Osteoblast (primary cell): ENCODE data around the gene AP4S1. TPM values are rescaled to one million over a fixed set of nuclear protein-coding genes. Genes with fewer than 3 reads are reported as not detected.
"Not testable (repeated sequence)": the region's sequence is repeated elsewhere in the genome, so short reads cannot be mapped to it uniquely, and the experiment has no call there.

Source experiments
- DNase-seq: peaks from one replicate; pipeline ENCODE4 v3.0.0; 2011; ENCODE audit warnings: low spot score, mixed read lengths; ENCODE audit not compliant: insufficient read length; ENCODE audit errors: missing footprints
- H2AFZ ChIP-seq: 2 replicates; pipeline ENCODE4 v1.6.0; 2011; ENCODE audit warnings: mild to moderate bottlenecking, low read length
- H3K27ac ChIP-seq: 2 replicates; pipeline ENCODE4 v1.5.1; 2011; ENCODE audit warnings: mild to moderate bottlenecking, low read depth, low read length, moderate library complexity
- H3K27me3 ChIP-seq: 2 replicates; pipeline ENCODE4 v1.6.0; 2012; ENCODE audit warnings: mild to moderate bottlenecking, control low read depth, inconsistent platforms, low read length, moderate library complexity; ENCODE audit not compliant: insufficient read depth
- H3K36me3 ChIP-seq: 2 replicates; pipeline ENCODE4 v1.5.1; 2011; ENCODE audit warnings: mild to moderate bottlenecking, low read length, control low read depth, moderate library complexity; ENCODE audit not compliant: insufficient read depth
- H3K4me1 ChIP-seq: 2 replicates; pipeline ENCODE4 v1.5.1; 2011; ENCODE audit warnings: mild to moderate bottlenecking, low read length, control low read depth, moderate library complexity; ENCODE audit not compliant: insufficient read depth
- H3K4me2 ChIP-seq: 2 replicates; pipeline ENCODE4 v1.6.0; 2011; ENCODE audit warnings: mild to moderate bottlenecking, low read length; ENCODE audit not compliant: insufficient read depth
- H3K4me3 ChIP-seq: fragments of 200-600 bp; sonication (generic); 3 replicates; pipeline ENCODE4 v1.5.1; 2012; ENCODE audit warnings: mild to moderate bottlenecking, low read length, inconsistent platforms; ENCODE audit not compliant: insufficient read depth
- H3K79me2 ChIP-seq: 2 replicates; pipeline ENCODE4 v1.6.0; 2012; ENCODE audit warnings: mild to moderate bottlenecking, low read length, control low read depth, inconsistent platforms; ENCODE audit not compliant: insufficient read depth
- H3K9me3 ChIP-seq: 2 replicates; pipeline ENCODE4 v1.5.1; 2011; ENCODE audit warnings: low read depth, low read length, control low read depth
- H4K20me1 ChIP-seq: 2 replicates; pipeline ENCODE4 v1.6.0; 2012; ENCODE audit warnings: mild to moderate bottlenecking, low read length, control low read depth; ENCODE audit not compliant: insufficient read depth
- CTCF ChIP-seq: IDR thresholded peaks from 2 replicates; pipeline ENCODE4 v1.5.1; 2011; ENCODE audit warnings: mild to moderate bottlenecking, low read depth, low read length, moderate library complexity; ENCODE audit errors: extremely low read depth
- total RNA-seq: library from RNA; depleted of rRNA; stranded (reverse); fragments of >200 nt; gene quantifications from 2 replicates; pipeline ENCODE4 v1.2.3, GENCODE V29; 2012

The AP4S1 gene, protein sequence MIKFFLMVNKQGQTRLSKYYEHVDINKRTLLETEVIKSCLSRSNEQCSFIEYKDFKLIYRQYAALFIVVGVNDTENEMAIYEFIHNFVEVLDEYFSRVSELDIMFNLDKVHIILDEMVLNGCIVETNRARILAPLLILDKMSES
- 5.4 and 7.4 TPM in 2 replicates for total RNA-seq

- peaks cover 30% of the 10 kb centered on the region for H4K20me1 ChIP-seq
Observed at GRCh38 chr14:31025367-31026076, at the start of gene AP4S1. Gene AP4S1 (plus strand): TSS chr14:31025649. CDS start chr14:31066197, 40,548 bp downstream.

GRCh38 chr14:30977752-30978151, 47.7 kb upstream of the AP4S1 start:
- peaks cover 95% of the 10 kb centered on the region for H3K79me2 ChIP-seq
- H3K36me3 ChIP-seq: no peaks in the 10 kb centered on the region
- H3K4me3 ChIP-seq: no peak overlapping the region
- TF ChIP-seq CTCF: no peak
- peaks cover 66% of the 10 kb centered on the region for H4K20me1 ChIP-seq
- no peaks in the 10 kb centered on the region for H3K27me3 ChIP-seq
- no peak for DNase-seq
- H3K4me1 ChIP-seq: peaks cover 7% of the 10 kb centered on the region
- no peak overlapping the region for H3K4me2 ChIP-seq
- H2AFZ ChIP-seq: no peak overlapping the region
- no peaks in the 10 kb centered on the region for H3K9me3 ChIP-seq
- H3K27ac ChIP-seq: no peak overlapping the region

More at GRCh38 chr14:31025367-31026076, at the start of gene AP4S1:
- Histone ChIP-seq H3K4me2 (peak within 1 kb of the TSS; percentile 90), H2AFZ (peak within 1 kb of the TSS; percentile 94), H3K4me1 (peaks cover 12% of the 10 kb centered on the region), H3K27me3 (no peaks in the 10 kb centered on the region), H3K27ac (peak within 1 kb of the TSS; percentile 90), H3K4me3 (peak within 1 kb of the TSS; percentile 93), H3K36me3 (peaks cover 11% of the 10 kb centered on the region), H3K79me2 (peaks cover 63% of the 10 kb centered on the region), H3K9me3 (no peaks in the 10 kb centered on the region)
- no peak for TF ChIP-seq CTCF
- DNase-seq: peak; percentile 82

- peak; percentile 45 for DNase-seq
- TF ChIP-seq CTCF: peak; percentile 56
- not testable (repeated sequence) for H3K27ac ChIP-seq, H2AFZ ChIP-seq, H3K4me1 ChIP-seq, H3K27me3 ChIP-seq, H3K36me3 ChIP-seq, H3K4me2 ChIP-seq, H3K9me3 ChIP-seq, H3K4me3 ChIP-seq
- H4K20me1 ChIP-seq: peaks cover 55% of the 10 kb centered on the region
- peaks cover 92% of the 10 kb centered on the region for H3K79me2 ChIP-seq
Observed at GRCh38 chr14:30980106-30980704, 45.2 kb upstream of the AP4S1 start.

DNA sequence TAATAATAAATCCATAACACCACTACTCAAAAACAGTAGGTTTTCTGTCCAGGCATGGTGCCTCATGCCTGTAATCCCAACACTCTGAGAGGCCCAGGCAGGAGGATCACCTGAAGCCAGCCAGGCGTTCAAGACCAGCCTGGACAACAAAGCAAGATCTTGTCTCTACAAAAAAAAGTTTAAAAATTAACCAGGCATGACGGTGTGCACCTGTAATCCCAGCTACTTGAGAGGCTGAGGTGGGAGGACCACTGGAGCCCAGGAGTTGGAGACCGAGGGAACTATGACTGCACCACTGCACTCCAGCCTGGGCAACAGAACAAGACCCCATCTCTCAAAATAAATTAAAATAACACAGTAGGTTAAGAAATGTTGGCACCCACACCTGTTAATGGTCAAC, 44.5 kb upstream of the AP4S1 start:
- H3K9me3 ChIP-seq: no peaks in the 10 kb centered on the region
- no peak overlapping the region for H3K4me2 ChIP-seq
- peaks cover 2% of the 10 kb centered on the region for H3K4me1 ChIP-seq
- TF ChIP-seq CTCF: no peak
- DNase-seq: no peak
- H4K20me1 ChIP-seq: peaks cover 52% of the 10 kb centered on the region
- H3K36me3 ChIP-seq: no peaks in the 10 kb centered on the region
- no peak overlapping the region for H2AFZ ChIP-seq
- H3K4me3 ChIP-seq: no peak overlapping the region
- no peaks in the 10 kb centered on the region for H3K27me3 ChIP-seq
- peaks cover 92% of the 10 kb centered on the region for H3K79me2 ChIP-seq
- H3K27ac ChIP-seq: peak overlapping the region; percentile 17
